ENCODE measurements around the gene STAG3. TPM values are rescaled to one million over a fixed set of nuclear protein-coding genes. Genes with fewer than 3 reads are reported as not detected.
"Not testable (repeated sequence)": the region's sequence is repeated elsewhere in the genome, so short reads cannot be mapped to it uniquely, and the experiment has no call there.

Gene STAG3
- polyA plus RNA-seq, 3 donors from 2014 or later, result 0.50 to 2.8 (median 0.72) TPM

- H3K36me3 Mint-ChIP-seq; H3K27me3 Mint-ChIP-seq (ENCODE audit: low read depth in 3 of 3); H3K9me3 Mint-ChIP-seq: not testable (repeated sequence)
- Mint-ChIP-seq H3K4me3 (peak overlapping the region in 3 of 5 donors; percentile 37 to 65 (median 64)), H3K4me1 (peaks cover 22 to 28% of the 10 kb centered on the region in 2 donors), H3K27ac (peak overlapping the region in 5 of 6 donors; percentile 70 to 89 (median 88))
- DNase-seq, result peak in 2 of 3 donors; percentile 24 to 57
These were observed 65.7 kb downstream of the STAG3 start for GRCh38 chr7:100243385-100243784.

DNA sequence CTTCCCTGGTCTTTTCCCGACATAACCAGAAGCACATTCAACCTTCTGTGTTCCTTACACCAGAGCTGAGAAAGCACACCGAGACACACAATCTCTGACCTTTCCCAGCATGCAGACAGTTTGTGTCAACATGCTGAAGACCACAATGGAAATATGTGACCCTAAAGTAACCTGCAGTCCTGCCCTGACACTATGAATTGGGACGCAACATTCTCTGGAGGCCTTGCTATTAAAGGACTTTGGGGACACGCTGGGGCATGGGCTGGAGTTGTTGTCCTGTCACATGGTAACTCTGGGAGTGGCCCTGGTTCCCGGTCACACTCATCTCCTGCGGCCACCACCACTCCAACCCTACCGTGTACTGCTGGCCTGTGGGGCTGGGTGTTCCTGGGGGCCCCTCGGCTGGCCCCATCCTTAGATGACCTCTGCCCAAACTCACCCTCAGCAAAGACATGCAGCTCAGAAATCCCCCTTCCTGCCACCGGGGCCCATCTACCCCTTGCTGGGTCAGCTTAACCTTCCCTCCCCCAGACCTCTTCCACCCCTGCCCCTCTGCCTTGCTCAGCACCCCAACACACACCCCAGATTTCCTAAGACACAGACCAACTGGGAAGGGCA is 67.4 kb downstream of the STAG3 start:
- not testable (repeated sequence) for H3K36me3 Mint-ChIP-seq; H3K9me3 Mint-ChIP-seq; DNase-seq; H3K27me3 Mint-ChIP-seq (ENCODE audit: low read depth in 3 of 3)
- Mint-ChIP-seq H3K4me3 (peak overlapping the region in 1 of 5 donors; percentile 36), H3K4me1 (peaks cover 16 to 22% of the 10 kb centered on the region in 2 donors), H3K27ac (peak overlapping the region in 3 of 6 donors; percentile 14 to 79 (median 29))

DNA sequence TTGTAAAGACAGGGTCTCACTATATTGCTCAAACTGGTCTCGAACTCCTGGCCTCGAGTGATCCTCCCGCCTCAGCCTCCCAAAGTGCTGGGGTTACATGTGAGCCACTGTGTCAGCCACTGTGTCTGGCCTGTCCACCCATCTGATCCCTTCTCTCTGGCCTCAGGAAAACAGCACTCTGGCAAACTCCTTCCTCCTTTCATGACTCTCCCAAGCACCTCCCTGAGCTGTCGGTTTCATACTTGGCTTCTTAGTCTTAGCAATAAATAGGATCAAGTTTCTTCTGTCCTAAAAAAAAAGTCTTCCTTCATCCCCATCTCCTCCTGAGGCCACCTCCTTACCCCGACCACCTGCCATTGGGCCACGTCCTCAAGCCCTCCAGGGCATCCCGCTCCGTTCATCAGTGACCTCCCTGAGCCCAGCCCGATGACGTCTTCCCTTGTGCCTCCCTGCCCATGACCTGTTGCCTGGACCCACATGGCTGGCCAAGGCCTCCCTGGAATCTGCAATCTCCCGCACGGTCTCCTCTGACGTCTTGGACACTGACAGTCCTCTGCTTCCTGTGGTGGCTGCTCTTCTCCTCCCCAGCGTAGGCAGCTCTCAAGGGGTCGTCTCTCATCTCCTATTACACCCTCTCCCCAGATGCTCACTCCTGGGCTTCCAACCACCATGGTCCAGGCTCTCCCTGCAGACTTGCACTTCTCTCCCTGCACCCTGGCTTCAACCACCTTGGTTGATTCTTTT is 68.6 kb downstream of the STAG3 start:
- not testable (repeated sequence) for H3K9me3 Mint-ChIP-seq; DNase-seq; H3K36me3 Mint-ChIP-seq; H3K4me3 Mint-ChIP-seq; H3K27me3 Mint-ChIP-seq (ENCODE audit: low read depth in 3 of 3)
- Mint-ChIP-seq H3K27ac (peak overlapping the region in 1 of 6 donors; percentile 62), H3K4me1 (peaks cover 16 to 22% of the 10 kb centered on the region in 2 donors)

DNA sequence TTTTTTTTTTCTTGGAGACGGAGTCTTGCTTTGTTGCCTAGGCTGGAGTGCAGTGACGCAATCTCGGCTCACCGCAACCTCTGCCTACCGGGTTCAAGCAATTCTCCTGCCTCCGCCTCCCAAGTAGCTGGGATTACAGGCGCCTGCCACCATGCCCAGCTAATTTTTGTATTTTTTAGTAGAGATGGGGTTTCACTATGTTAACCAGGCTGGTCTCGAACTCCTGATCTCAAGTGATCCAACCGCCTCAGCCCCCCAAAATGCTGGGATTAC is 69.1 kb downstream of the STAG3 start:
- not testable (repeated sequence) for H3K36me3 Mint-ChIP-seq; H3K27me3 Mint-ChIP-seq (ENCODE audit: low read depth in 3 of 3); H3K27ac Mint-ChIP-seq; H3K4me3 Mint-ChIP-seq; DNase-seq; H3K9me3 Mint-ChIP-seq
- H3K4me1 Mint-ChIP-seq, result peaks cover 16 to 22% of the 10 kb centered on the region in 2 donors

- Mint-ChIP-seq H3K27me3 (ENCODE audit: low read depth in 3 of 3) (peaks cover 0 to 3% (median 2%) of the 10 kb centered on the region in 3 donors), H3K9me3 (no peaks in the 10 kb centered on the region), H3K27ac (peak overlapping the region in 1 of 6 donors; percentile 45), H3K36me3 (no peaks in the 10 kb centered on the region), H3K4me1 (peaks cover 16 to 22% of the 10 kb centered on the region in 2 donors), H3K4me3 (no peak overlapping the region)
- no peak for DNase-seq
These were observed 69.5 kb downstream of the STAG3 start for GRCh38 chr7:100247152-100247757.

- Mint-ChIP-seq H3K36me3 (no peaks in the 10 kb centered on the region), H3K27me3 (ENCODE audit: low read depth in 3 of 3) (peaks cover 0 to 2% (median 2%) of the 10 kb centered on the region in 3 donors), H3K27ac (peak overlapping the region in 1 of 6 donors; percentile 40), H3K9me3 (no peaks in the 10 kb centered on the region), H3K4me1 (peaks cover 13 to 15% of the 10 kb centered on the region in 2 donors), H3K4me3 (no peak overlapping the region)
- no peak for DNase-seq
These were observed 70.8 kb downstream of the STAG3 start for GRCh38 chr7:100248483-100248882.

DNA sequence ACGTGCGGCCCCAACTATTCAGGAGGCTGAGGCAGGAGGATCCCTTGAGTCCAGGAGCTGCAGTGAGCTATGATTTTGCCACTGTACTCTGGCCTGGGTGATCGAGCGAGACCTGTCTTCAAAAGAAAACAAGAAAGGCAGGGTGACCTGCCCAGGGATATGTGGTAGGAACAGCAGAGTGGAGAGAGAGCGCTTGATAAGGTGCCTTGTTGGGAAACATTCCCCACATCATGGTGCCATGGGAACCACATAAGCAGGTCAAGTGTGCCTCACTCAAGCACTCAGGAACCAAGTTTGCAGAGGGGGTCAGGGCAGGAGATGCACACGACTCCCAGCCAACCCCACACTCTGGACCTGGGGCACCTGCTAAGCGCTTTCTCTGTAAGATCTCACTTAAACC is 79.3 kb downstream of the STAG3 start:
- Mint-ChIP-seq H3K27me3 (ENCODE audit: low read depth in 3 of 3) (peaks cover 0 to 1% (median 0%) of the 10 kb centered on the region in 3 donors), H3K4me3 (no peak overlapping the region), H3K27ac (peak overlapping the region in 1 of 6 donors; percentile 58), H3K4me1 (peaks cover 0 to 1% of the 10 kb centered on the region in 2 donors), H3K36me3 (peaks cover 0 to 2% (median 0%) of the 10 kb centered on the region in 3 donors), H3K9me3 (no peaks in the 10 kb centered on the region)
- DNase-seq, result no peak

GRCh38 chr7:100259984-100260383 is 82.3 kb downstream of the STAG3 start:
- not testable (repeated sequence) for H3K9me3 Mint-ChIP-seq; H3K4me3 Mint-ChIP-seq; H3K36me3 Mint-ChIP-seq; H3K27ac Mint-ChIP-seq; H3K27me3 Mint-ChIP-seq (ENCODE audit: low read depth in 3 of 3); DNase-seq; H3K4me1 Mint-ChIP-seq

DNA sequence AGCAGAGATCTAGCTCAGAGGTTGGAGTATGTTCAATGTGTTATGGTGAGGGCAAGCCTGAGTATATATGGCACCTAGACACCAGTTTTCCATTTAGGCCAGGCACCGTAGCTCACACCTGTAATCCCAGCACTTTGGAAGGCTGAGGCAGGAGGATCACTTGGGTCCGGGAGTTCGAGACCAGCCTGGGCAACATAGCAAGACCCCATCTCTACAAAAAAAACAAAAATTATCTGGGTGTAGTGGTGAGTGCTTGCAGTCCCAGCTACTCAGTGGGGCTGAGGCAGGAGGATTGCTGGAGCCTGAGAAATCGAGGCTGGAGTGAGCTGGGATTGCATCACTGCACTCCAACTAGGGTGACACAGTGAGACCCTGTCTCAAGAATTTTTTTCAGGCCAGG is 85.2 kb downstream of the STAG3 start:
- H3K4me3 Mint-ChIP-seq; H3K27ac Mint-ChIP-seq; H3K9me3 Mint-ChIP-seq; H3K27me3 Mint-ChIP-seq (ENCODE audit: low read depth in 3 of 3); H3K36me3 Mint-ChIP-seq; H3K4me1 Mint-ChIP-seq; DNase-seq: not testable (repeated sequence)

Other genes starting within 250 kb of the STAG3 start
- not detected for gene GJC3, start 248.3 kb upstream of the STAG3 start, polyA plus RNA-seq
- not detected for gene AZGP1, start 201.9 kb upstream of the STAG3 start, polyA plus RNA-seq
- 10 to 100 TPM; 14.4 to 48.9 (median 18.7) TPM for gene ZKSCAN1, start 162.3 kb upstream of the STAG3 start, polyA plus RNA-seq
- 1 to 10 TPM; 2.3 to 9.8 (median 4.0) TPM for gene ZSCAN21, start 128.1 kb upstream of the STAG3 start, polyA plus RNA-seq
- gene ZNF3, start 96.2 kb upstream of the STAG3 start, polyA plus RNA-seq, result 10 to 100 TPM in 2 of 3 donors, 1 to 10 TPM in 1; 5.2 to 21.2 (median 12.2) TPM
- 100 to 1,000 TPM; 163 to 289 (median 163) TPM for gene COPS6, start 88.9 kb upstream of the STAG3 start, polyA plus RNA-seq
- gene MCM7, start 76.5 kb upstream of the STAG3 start, polyA plus RNA-seq, result 10 to 100 TPM; 40.3 to 59.0 (median 54.4) TPM
- gene AP4M1, start 76.3 kb upstream of the STAG3 start, polyA plus RNA-seq, result 10 to 100 TPM in 1 of 3 donors, 1 to 10 TPM in 2; 7.1 to 12.9 (median 8.8) TPM
- 10 to 100 TPM; 15.3 to 34.8 (median 17.3) TPM for gene TAF6, start 58.6 kb upstream of the STAG3 start, polyA plus RNA-seq
- 10 to 100 TPM; 14.2 to 18.5 (median 17.7) TPM for gene CNPY4, start 58.3 kb upstream of the STAG3 start, polyA plus RNA-seq
- gene MBLAC1, start 51.0 kb upstream of the STAG3 start, polyA plus RNA-seq, result 1 to 10 TPM; 2.2 to 2.6 (median 2.4) TPM
- gene LAMTOR4, start 29.0 kb upstream of the STAG3 start, polyA plus RNA-seq, result 100 to 1,000 TPM; 408 to 587 (median 569) TPM
- 1 to 10 TPM in 2 of 3 donors, under 1 TPM in 1; 0.71 to 2.9 (median 1.8) TPM for gene TRAPPC14, start 19.2 kb upstream of the STAG3 start, polyA plus RNA-seq
- gene GAL3ST4, start 9.3 kb upstream of the STAG3 start, polyA plus RNA-seq, result under 1 TPM in 1 of 3 donors, not detected in 2; 0.08 TPM
- not detected for gene GPC2, start 537 bp upstream of the STAG3 start, polyA plus RNA-seq
- 100 to 1,000 TPM; 151 to 240 (median 209) TPM for gene PVRIG, start 42.0 kb downstream of the STAG3 start, polyA plus RNA-seq
- gene SPDYE3, start 129.8 kb downstream of the STAG3 start, polyA plus RNA-seq, result 10 to 100 TPM in 1 of 3 donors, 1 to 10 TPM in 2; 6.8 to 11.1 (median 7.6) TPM
- 10 to 100 TPM; 12.2 to 42.1 (median 12.2) TPM for gene PILRB, start 180.2 kb downstream of the STAG3 start, polyA plus RNA-seq
- 1 to 10 TPM; 1.5 to 2.4 (median 2.0) TPM for gene PILRA, start 195.6 kb downstream of the STAG3 start, polyA plus RNA-seq